Suprapubic skin (tissue), 4 donors: ENCODE results near the gene PTPRJ. TPM values are rescaled to one million over a fixed set of nuclear protein-coding genes. Genes with fewer than 3 reads are reported as not detected.

Experiments
- DNase-seq, 2 donors: peaks; one replicate each; pipeline ENCODE4 v3.0.0-alpha.2; 2019; ENCODE audit warnings: low spot score in 2 of 2
- H3K27ac ChIP-seq: fragments of 200-600 bp; sonication (generic); one replicate; pipeline ENCODE4 v1.5.1; 2019
- H3K27me3 ChIP-seq: fragments of 200-600 bp; sonication (generic); one replicate; pipeline ENCODE4 v1.5.1; 2019
- H3K36me3 ChIP-seq: fragments of 200-600 bp; sonication (generic); one replicate; pipeline ENCODE4 v1.5.1; 2019
- H3K4me1 ChIP-seq: fragments of 200-600 bp; sonication (generic); one replicate; pipeline ENCODE4 v1.5.1; 2019
- H3K4me3 ChIP-seq: fragments of 200-600 bp; sonication (generic); one replicate; pipeline ENCODE4 v1.5.1; 2019; ENCODE audit warnings: mild to moderate bottlenecking
- H3K9me3 ChIP-seq: fragments of 200-600 bp; sonication (generic); one replicate; pipeline ENCODE4 v1.5.1; 2019
- CTCF ChIP-seq, 2 donors: fragments of 200-600 bp in 1 of 2; fragments of 450-650 bp in 1 of 2; sonication (generic) in 1 of 2; IDR thresholded peaks; one replicate each; pipeline ENCODE4 v1.5.1; 2016 to 2019; ENCODE audit warnings: antibody characterized with exemption in 2 of 2, mild to moderate bottlenecking in 1 of 2, moderate library complexity in 1 of 2
- EP300 ChIP-seq: sonication (generic); formaldehyde crosslinking; IDR thresholded peaks from one replicate; pipeline ENCODE4 v1.6.1; 2017; ENCODE audit warnings: antibody characterized with exemption
- POLR2A ChIP-seq, 2 donors: fragments of 450-650 bp; IDR thresholded peaks; one replicate each; pipeline ENCODE4 v1.6.1; 2017; ENCODE audit warnings: antibody characterized with exemption in 2 of 2, mild to moderate bottlenecking in 2 of 2, moderate library complexity in 2 of 2
- POLR2AphosphoS5 ChIP-seq, 3 donors: sonication (generic); formaldehyde crosslinking; IDR thresholded peaks; one replicate each; pipeline ENCODE4 v1.6.1; 2017; ENCODE audit warnings: antibody characterized with exemption in 3 of 3
- WGBS: methylation state at CpG from one replicate; pipeline ENCODE4 v1.1.5; 2018; 5-methylcytosine and 5-hydroxymethylcytosine counted together
- total RNA-seq, 4 donors: library from RNA; depleted of rRNA; stranded (reverse); fragments of >200 nt; gene quantifications; one replicate each; pipeline ENCODE4 v1.1.0, GENCODE V29; 2016

Gene PTPRJ
- total RNA-seq, 4 donors from 2014 or later = 4.0 to 15.5 (median 13.1) TPM

DNA sequence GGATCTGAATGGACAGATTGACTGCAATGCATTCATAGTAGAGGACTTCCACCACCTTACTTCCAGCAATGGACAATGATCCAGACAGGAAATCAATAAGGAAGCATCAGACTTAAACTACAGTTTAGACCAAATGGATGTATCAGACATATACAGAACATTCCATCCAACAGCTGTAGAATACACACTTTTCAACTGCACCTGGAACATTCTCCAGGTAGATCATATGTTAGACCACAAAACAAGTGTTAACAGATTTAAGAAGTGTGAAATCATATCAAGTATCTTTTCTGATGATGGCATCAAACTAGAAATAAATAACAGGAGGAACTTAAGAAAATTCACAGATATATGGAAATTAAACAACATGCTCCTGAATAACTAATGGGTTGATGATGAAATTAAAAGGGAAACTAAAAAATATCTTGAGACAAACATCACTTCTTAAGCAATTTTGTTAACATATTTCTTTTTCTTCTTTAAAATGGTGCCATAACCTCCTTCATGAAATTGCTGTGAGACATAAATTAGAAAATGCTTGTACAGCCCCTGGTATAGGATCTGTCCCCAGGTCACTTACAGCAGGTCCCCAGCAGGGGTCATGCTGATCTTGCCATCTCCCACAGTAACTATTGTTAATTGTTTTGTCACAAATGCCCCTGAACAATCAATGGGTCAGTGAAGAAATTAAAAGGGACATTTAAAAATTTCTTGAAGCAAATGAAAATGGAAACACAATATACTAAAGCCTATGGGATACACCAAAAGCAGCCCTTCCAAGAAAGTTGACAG is 136.3 kb downstream of the PTPRJ start:
- Histone ChIP-seq H3K27ac (no peak overlapping the region), H3K4me3 (no peak overlapping the region), H3K9me3 (peaks cover 5% of the 10 kb centered on the region), H3K4me1 (no peaks in the 10 kb centered on the region), H3K36me3 (no peaks in the 10 kb centered on the region), H3K27me3 (no peaks in the 10 kb centered on the region)
- no peak for TF ChIP-seq CTCF (IDR thresholded peaks at IDR 0.05)
- no peak for TF ChIP-seq POLR2AphosphoS5 (IDR thresholded peaks at IDR 0.05)
- TF ChIP-seq EP300 = no peak
- no peak for TF ChIP-seq POLR2A (IDR thresholded peaks at IDR 0.05)
- no peak for DNase-seq

- Histone ChIP-seq H3K36me3 (peaks cover 14% of the 10 kb centered on the region), H3K4me3 (no peak overlapping the region), H3K27ac (no peak overlapping the region), H3K27me3 (no peaks in the 10 kb centered on the region), H3K9me3 (no peaks in the 10 kb centered on the region), H3K4me1 (no peaks in the 10 kb centered on the region)
- WGBS = 93% methylated on average over 7 of the region's 7 CpGs
- TF ChIP-seq POLR2AphosphoS5 (IDR thresholded peaks at IDR 0.05) (no peak), CTCF (IDR thresholded peaks at IDR 0.05) (no peak), POLR2A (IDR thresholded peaks at IDR 0.05) (no peak), EP300 (no peak)
- DNase-seq = no peak
Measured at GRCh38 chr11:48122246-48122645, 141.9 kb downstream of the PTPRJ start.

DNA sequence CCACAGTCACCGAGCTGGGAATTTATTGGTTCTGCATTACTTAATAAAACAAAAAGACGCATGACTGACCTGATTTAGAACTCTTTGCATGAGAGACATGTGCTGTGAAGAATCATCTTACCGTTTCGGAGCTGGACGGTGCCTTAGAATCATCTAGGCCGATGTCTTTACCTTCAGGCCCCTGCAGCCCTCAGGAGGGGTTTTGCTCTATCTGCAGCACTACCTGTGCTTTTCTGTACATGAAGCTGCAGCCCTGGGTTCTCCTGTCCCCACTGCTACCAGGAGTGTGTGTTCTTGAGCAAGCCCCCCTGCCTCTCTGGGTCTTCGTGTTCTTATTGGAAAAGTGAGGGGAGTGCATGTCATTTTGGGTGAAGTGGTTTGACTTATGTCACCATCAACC is 142.3 kb downstream of the PTPRJ start:
- TF ChIP-seq CTCF (IDR thresholded peaks at IDR 0.05) (no peak), EP300 (no peak), POLR2A (IDR thresholded peaks at IDR 0.05) (no peak)
- Histone ChIP-seq H3K4me1 (no peaks in the 10 kb centered on the region), H3K36me3 (peaks cover 18% of the 10 kb centered on the region), H3K9me3 (no peaks in the 10 kb centered on the region), H3K4me3 (no peak overlapping the region), H3K27me3 (no peaks in the 10 kb centered on the region), H3K27ac (no peak overlapping the region)
- 91% methylated on average over 7 of the region's 7 CpGs for WGBS
- DNase-seq = no peak

- Histone ChIP-seq H3K4me3 (no peak overlapping the region), H3K9me3 (no peaks in the 10 kb centered on the region), H3K27ac (no peak overlapping the region), H3K4me1 (no peaks in the 10 kb centered on the region), H3K36me3 (peaks cover 25% of the 10 kb centered on the region), H3K27me3 (no peaks in the 10 kb centered on the region)
- WGBS = 94% methylated on average over 8 of the region's 8 CpGs
- DNase-seq = no peak
- TF ChIP-seq CTCF (IDR thresholded peaks at IDR 0.05) = no peak
- no peak for TF ChIP-seq POLR2A (IDR thresholded peaks at IDR 0.05)
- no peak for TF ChIP-seq EP300
- no peak for TF ChIP-seq POLR2AphosphoS5 (IDR thresholded peaks at IDR 0.05)
Measured at GRCh38 chr11:48123254-48123875, 143.0 kb downstream of the PTPRJ start.

GRCh38 chr11:48123934-48124755 is 143.8 kb downstream of the PTPRJ start:
- TF ChIP-seq POLR2AphosphoS5 (IDR thresholded peaks at IDR 0.05) (no peak), CTCF (IDR thresholded peaks at IDR 0.05) (no peak), POLR2A (IDR thresholded peaks at IDR 0.05) (no peak), EP300 (no peak)
- DNase-seq = no peak
- 85% methylated on average over 6 of the region's 6 CpGs for WGBS
- Histone ChIP-seq H3K4me3 (no peak overlapping the region), H3K36me3 (peaks cover 25% of the 10 kb centered on the region), H3K27me3 (no peaks in the 10 kb centered on the region), H3K9me3 (no peaks in the 10 kb centered on the region), H3K27ac (no peak overlapping the region), H3K4me1 (no peaks in the 10 kb centered on the region)
